NOMO-1 (cell line): ENCODE data around the gene CREG2.

Source experiments
- DNase-seq, 2 experiments: peaks; one replicate each; lab custom pipeline; 2025; ENCODE audit not compliant: unreplicated experiment in 2 of 2; lab: John Stamatoyannopoulos, UW

CREG2 gene

DNA sequence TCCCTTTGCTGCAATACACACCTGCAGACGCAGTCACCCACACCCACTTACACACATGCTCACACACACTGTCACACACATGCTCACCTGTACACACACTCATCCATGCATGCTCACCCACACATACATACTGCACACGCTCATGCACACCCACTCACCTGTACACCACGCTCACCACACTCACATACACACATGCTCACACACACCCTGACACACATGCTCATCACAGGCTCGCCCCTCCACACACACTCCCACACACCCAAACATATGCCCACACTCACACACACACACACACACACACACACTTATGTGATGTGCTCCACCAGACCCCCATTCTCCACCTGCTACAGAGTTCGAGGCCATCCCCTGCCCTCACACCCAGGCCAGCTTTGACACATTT, 22.8 kb upstream of the CREG2 start:
- no peak for DNase-seq

DNA sequence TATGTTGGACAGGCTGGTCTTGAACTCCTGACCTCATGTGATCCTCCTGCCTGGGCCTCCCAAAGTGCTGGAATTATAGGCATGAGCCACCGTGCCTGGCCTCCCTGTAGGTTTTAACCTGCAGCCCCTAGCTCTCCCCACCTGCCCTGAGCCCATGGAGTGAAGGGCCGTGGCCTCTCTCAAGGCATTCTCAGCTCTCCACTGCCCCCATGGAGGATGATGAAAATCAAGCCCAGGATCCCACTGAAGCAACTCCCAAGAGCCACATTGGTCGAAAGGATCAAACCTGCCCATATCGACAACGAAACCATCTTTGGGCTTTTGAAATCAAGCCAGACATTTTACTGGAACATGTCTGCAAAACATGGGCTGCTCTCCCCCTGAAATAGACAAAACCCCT, 22.4 kb upstream of the CREG2 start:
- DNase-seq: no peak

DNA sequence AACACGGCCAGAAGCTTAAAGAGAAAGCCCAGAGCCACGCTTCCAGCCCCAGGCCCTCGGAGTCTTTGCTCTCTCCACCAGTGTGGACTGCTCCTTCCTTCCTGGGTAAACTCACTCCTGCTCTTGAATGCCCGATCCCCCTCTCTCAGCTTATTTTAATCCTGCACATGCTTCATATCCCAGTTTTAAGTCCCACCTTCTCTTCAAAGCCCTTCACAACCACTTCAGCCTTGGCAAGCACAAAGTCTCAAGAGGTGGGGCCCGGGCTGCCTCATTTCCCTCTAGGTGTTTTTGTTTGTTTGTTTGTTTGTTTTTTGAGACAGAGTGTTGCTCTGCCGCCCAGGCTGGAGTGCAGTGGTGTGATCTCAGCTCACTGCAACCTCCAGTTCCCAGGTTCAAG, 21.6 kb upstream of the CREG2 start:
- DNase-seq: no peak

DNA sequence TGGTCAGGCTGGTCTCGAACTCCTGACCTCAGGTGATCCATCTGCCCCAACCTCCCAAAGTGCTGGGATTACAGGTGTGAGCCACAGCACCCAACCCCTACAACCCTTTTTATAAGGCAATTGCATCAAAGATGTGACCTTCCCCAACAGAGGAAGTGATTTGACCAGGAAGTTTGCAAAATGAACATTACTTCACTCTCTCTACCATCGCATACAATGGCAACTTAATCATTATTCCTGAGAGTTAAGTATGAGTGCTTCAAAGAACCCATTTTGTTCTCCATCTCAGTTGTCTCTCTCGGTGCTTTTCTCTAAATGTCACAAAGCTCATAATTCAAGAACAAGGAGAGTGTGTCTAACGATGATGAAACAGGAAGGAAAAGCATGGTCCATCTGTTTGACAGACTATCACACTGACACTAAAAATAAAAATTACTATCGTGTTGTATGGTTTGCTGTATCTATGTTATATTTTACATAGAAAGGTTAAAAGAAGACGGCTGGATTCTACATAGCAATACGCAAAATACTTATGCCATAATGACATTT, 18.1 kb upstream of the CREG2 start:
- DNase-seq: peak in 1 of 2 experiments; percentile 61

DNA sequence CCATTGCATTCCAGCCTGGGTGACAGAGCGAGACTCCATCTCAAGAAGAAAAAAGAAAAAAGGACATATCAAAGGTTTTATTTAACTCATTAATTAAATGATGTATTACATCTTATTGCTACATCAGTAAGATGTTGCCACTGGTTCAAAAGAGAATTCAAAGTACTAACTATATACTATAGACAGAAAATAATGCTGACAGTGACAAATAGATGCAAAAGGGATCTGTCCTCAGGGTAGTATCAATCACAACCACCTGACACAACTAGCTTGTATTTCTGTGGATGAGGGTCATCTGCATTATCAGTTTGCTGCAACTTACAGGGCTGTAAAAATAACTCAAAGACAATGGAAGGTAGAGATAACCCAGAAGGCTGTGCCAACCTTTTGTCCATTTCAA, 16.4 kb upstream of the CREG2 start:
- no peak for DNase-seq

DNA sequence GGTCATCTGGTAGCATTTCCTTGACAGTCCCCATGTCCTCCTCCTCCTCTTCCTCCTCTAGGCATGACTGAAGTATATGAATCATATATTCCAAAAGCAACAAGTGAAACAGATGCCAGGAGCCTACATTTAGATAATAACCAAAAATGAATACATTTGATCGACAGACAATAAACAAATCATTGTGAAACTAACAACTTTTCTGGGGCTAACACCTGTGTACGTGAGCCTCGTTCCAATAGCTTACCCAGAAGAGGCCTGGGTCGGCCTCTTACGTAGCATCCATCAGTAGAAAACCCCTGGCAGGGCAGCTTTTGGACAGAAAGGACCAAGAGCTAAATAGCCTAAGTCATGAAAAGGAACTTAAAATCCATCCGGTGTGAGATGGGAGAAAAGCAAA, 15.3 kb upstream of the CREG2 start:
- DNase-seq: no peak

DNA sequence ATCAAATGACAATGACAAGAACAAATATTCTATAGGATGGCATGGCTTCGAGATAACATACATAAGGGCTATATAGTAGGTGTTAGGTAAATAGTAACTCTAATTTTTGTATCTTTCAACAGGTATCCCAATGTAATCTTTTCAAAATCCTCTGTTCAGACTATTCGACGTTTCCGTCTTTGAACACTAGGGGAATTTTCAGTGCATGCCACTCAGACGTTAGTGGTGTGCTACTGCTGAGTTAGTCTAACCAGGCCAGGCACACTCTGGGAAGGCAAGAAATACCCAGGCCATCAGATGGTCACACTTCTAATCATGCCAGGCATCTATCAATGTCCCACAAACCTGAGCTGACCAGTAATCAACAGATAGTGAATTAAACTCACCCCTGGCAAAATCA, 14.6 kb upstream of the CREG2 start:
- DNase-seq: no peak

DNA sequence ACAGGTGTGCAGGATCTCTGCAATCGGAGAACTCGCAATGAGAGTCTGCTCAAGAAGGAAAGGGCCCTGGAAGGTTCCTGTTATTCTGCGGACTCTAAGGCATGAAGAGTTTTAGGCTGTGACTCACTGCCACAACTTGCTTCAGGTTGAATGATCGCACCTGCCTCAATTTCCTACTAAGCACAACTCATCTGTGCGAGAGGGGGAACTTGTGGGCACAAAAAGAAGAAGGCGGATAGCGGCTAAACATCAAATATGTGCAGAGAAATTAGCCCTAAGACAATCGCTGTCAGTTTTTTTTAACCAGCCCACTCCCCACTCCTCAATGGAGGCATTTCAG, 14.0 kb upstream of the CREG2 start:
- no peak for DNase-seq

DNA sequence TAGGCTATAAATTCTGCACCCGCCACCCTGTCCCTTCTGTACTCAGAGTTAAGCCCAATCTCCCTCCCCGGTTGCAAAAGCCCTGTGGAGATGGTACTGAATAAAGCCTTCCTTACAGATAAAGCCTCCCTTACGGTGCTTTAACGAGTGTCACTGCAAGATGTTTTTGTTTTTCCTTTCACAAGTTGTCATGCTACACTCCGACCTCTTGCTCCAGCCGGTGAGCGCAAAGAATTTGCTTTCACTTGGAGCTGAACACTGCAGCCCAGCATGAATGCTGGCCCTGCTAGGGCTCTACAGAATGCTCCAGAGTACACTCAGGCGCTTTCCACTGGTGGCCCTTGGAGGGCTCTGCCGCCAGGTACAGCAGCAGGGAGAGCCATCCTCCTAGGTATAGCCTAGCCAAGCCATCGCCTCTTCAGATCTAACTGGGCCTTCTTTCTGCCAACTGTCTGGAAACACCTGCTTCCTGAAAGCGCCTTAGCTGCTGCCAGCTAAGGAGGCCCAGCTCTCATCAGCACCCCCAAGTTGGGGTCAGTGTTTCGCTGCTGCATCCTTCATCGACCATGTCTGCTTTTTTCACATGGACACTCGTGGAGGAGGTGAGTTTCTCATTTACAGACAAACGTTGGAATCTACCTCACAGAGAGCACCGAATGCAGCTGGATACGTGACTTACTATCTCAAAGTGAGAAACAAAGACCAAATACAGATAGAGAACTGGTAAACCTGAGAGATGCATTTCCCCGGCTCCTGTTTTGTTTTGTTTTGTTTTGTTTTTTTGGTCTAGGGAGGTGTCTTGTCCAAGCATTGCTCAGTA, 13.4 kb upstream of the CREG2 start:
- no peak for DNase-seq

DNA sequence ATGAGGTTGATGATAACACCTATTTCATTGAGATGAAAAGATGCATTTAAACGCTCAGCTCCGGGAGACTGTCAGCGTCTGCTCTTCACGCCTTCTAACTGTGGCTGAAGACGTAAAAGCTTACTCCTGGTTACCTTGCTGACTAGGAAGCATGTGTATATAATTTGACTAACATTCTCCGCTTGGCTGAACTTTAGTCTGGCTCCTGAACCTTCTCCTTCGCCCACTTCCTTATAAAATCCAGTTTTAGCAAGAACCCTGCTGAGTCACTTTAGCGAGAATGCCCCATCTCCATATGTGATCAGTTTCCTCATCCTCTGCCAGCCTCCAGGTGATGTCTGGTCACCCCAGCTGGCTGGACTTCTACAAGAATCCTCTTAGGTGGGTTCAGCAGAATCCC, 12.7 kb upstream of the CREG2 start:
- peak in 1 of 2 experiments; percentile 16 for DNase-seq

DNA sequence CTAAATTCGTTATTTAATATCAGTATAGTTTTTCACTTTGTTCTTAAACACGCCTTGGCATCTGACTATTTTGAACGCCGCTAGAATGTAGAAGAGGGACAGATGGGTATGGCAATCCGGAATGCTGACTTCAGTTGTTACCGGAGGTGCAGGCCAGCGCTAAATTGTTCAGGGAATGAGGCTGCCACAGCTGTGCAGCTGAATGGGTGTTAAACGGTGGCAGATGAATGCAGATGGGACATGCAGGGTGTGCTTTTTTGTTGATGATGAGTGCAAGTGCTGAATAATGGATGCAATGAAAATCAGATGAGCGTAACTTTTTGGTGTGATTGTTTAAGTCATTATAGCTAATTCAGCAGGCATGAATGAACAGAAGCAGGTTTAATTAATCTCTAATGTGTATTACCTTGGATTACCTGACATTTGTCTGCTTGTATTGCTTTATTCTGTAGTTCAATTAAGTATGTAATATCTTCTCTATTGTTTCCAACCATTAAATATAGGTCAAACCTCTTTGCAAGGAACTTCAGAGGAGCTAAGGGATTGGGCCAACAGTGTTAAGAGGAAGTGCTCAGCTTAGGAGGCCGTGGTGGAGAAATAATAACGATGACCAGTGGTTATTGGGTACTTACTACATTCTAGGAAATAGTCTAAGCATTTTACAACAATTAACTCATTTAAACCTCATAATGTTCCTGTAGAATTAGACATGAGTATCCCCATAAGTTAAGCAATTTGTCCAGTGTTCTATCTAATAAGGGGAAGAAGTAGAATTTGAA, 11.9 kb upstream of the CREG2 start:
- no peak for DNase-seq

DNA sequence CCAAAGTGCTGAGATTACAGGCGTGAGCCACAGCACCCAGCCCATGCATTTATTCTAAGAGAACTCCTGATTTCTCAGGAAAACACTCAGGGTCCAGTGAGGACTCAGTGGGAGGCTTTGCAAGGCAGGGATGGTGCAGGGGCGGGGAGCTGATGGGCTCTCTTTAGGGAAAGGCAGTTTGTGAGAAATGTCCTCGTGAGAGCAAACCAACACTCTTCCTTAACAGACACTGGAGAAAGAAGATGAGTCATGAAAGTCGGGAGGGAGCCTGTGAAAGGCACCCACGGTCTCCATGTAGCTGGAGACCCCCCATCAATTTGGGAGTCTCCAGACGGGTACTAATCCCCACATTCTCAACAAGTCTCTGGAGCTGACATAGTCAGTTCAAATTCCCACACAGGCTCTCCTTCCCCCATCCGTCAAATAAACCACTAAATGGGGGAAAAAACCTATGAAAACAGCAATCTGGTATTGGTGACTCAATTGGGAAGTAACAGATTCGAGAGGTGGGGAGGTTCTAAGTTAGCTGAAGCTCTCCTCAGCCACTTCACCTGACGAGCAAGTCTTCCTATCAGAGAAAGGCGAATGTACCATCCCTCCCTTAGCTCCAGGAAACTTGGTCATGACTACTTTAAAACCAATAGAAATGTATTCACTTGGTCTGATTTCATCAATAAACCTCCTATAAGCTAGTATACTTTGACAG, 11.0 kb upstream of the CREG2 start:
- no peak for DNase-seq

DNA sequence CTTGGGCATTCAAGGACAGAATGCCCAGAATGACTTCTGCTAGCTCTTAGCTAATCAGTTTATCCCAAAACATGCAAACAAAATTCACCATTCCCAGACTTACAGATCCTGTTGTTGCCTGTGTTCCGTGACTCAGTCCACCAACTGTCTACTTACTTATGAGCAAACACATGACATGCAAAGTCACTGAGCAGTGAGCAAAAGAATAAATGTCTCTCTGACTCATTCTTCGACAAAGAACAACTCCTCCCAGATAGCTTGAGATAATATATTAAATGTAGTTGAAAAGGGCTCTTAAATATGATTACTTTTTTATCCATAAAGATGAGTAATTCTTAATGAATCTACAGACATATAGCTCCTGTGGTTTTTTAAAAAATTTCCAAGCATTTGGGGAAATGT, 9.0 kb upstream of the CREG2 start:
- no peak for DNase-seq

DNA sequence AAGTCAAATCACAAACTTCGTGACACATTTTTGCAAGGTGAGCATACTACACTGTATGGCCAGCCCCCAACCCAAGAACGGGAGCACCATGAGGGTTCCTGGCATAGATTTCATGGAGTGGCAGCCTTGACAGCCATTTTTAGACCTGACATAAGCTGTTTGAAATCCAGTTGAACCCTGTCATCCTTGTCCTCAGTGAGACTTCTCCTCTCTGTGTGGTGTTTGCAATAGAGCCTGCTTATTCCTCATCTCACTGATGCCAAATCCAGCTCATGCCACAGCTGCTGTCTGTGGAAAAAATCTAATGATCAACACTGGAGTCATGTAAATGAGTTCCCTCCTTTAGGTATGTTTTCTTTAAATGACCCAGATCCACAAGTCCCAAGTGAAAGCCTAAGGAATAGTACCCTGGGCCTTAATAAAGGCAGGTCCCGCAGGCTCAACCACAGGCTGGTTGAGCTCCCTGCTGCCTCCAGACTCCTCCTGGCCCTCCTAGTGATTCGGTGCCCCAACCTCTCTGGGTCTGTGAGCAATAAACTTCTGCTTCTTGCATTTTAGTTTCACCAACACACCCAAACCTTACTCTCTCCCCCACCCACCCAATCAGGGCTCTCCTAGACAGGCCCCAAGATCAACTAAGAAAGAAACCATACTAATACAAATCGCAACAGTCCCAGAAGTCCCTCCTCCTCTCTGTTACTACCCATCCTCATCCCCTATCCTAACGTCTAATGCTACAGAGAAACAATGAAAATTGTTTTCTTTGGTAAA, 8.4 kb upstream of the CREG2 start:
- no peak for DNase-seq

DNA sequence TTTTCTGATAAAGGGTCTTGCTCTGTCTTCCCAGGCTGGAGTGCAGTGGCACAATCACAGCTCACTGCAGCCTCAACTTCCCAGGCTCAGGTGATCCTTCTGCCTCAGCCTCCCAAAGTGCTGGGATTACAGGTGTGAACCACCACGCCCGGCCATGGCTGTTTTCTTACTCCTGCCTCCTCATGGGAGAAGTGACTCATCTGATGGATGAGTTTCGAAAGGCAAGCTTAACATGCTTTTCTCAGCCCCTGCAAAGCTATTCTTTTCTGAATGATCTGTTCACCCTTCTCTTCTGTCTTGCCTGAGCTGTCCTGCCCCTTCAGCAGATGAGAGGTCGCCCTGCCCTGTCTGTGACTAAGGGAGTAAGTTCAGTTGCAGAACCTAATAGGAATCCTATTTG, 929 bp upstream of the CREG2 start:
- DNase-seq: no peak

DNA sequence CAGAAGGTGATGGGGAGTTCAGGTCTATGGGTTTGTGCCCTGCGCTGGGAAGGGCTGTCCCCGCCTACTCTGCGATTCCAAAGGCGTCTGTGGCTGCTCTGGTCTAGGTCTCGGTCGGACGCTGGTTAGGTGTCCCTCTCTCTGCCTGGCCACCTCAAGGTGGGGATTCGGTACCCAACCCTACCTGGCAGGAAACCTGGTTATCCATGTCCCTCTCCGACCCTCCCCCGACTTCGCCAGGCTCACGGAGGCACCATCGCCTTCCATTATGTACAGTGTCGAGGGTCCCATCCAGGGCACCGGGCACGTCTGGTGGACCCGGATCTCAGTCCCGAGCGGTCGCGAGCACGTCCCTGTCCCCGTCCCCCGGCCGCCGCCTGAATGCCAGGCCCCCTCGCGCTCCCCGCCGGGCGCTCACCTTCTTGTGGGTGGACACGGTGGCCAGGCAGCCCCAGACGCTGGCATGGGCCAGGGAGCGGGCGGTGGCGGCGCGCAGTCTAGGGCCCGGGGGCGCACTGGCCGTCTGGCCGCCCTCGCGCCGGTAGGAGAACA, 628 bp downstream of the CREG2 start:
- DNase-seq: no peak

DNA sequence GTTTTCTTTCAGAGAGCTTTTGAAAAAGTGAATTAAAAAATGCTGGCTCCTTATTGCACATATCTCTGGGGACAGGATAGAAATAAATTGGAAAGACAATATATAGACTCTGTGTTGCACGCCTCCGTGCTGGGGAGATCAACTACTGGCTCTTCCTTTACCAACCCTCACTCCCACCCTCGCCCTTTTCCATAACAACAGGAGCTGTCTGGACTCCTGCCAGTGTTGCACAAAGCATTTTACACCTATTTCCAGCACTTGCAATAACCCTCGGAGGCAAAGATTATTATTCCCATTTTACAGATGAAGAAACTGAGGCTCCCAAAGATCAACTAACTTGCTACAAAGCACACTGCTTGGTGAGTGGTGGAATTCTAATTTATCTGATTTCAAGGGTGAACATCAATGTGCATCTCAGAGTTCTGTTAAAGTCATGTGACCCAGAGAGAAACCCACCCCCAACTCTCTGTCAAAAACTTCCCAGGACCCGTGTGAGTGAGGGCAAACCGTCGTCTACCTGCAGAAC, 4.2 kb downstream of the CREG2 start:
- no peak for DNase-seq

DNA sequence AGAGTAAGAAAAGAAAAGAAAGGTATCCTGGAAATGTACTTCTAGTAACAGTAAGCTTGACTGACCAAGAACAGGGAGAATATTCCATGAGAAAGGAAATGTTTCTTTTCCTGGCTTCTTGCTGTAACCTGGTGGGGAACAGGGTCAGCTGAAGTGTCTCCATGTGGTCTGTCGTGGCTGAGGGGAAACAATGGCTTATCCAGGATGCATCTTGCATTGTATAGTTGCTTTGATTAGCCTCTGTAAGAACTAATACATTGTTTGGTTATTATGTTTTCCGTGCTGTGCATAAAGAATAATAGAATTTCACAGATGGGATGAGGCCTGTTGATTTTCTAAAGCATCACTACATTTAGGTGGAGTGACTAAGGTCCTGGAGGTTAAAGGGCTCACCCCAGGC, 4.9 kb downstream of the CREG2 start:
- DNase-seq: no peak

DNA sequence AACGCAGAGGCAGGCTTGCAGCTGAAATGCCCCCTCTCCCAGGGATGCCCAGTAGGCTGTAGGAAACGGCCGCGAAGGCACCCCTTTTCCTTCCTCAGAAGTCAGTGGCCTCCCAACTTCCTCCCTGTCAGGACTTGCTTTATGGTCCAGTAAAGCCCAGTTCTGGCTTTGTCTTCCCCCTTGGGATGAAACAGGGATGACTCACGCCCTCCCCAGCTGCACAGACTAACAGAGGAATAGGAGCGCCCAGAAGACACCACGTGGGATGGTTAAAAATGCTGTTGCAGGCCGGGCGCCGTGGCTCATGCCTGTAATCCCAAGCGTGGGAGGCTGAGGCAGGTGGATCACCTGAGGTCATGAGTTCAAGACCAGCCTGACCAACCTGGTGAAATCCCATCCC, 6.9 kb downstream of the CREG2 start:
- DNase-seq: no peak

DNA sequence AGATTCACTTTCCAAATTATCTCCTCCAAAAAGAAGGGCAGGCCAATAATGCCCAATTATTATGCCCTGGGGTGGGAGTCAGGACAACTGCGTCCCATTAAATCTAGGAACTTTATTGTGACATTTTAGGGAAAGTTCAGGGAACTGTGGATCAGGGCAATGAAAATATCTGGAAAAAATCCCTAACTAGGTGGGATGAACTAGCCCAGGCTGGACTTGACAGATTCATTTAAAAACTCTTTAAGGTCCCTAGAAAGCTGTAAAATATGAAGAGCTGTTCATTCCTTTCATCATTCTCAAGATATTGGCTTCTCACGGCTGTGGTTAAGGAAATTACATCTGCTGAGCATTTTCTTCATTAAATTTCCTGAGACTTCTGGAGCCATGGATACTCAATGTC, 8.2 kb downstream of the CREG2 start:
- no peak for DNase-seq
